Panc1 (cell line): ENCODE results near the gene FFAR1. TPM values are rescaled to one million over a fixed set of nuclear protein-coding genes. Genes with fewer than 3 reads are reported as not detected.

ENCODE experiments used
- ATAC-seq: fragments of 200-7000 bp; cut with Tn5 transposase; 2 replicates; pipeline ENCODE4 v1.9.1; 2020; ENCODE audit warnings: mild to moderate bottlenecking, moderate library complexity
- BruUV-seq: library from RNA; stranded (reverse); fragments of 400-500 nt; replicated peaks from 2 replicates; lab custom pipeline; 2021; lab: Mats Ljungman, UMichigan
- CTCF ChIA-PET: fragments of 300-600 bp; sonication (Branson Sonifier 250); formaldehyde crosslinking; loops from one replicate; lab custom pipeline; 2022; ENCODE audit warnings: antibody characterized with exemption; lab: Charles Lee
- POLR2A ChIA-PET: fragments of 300-600 bp; sonication (Branson Sonifier 250); formaldehyde crosslinking; loops from one replicate; lab custom pipeline; 2022; ENCODE audit warnings: antibody characterized with exemption; lab: Charles Lee
- DNase-seq: peaks from one replicate; pipeline ENCODE4 v3.0.0-alpha.2; 2010; ENCODE audit warnings: low read depth, low spot score
- H3K27ac ChIP-seq: 2 replicates; pipeline ENCODE4 v1.5.1; 2011; ENCODE audit warnings: mild to moderate bottlenecking, low read length, inconsistent platforms
- H3K27me3 ChIP-seq: fragments of 200-500 bp; sonication (Bioruptor generic); 2 replicates; pipeline ENCODE4 v1.6.0; 2014; ENCODE audit warnings: low read length, inconsistent platforms; ENCODE audit not compliant: control insufficient read depth, insufficient read depth
- H3K36me3 ChIP-seq: fragments of 200-500 bp; sonication (Bioruptor generic); 2 replicates; pipeline ENCODE4 v1.5.1; 2014; ENCODE audit warnings: inconsistent platforms, mild to moderate bottlenecking, low read length, moderate library complexity; ENCODE audit not compliant: control insufficient read depth, insufficient read depth
- H3K4me1 ChIP-seq: 2 replicates; pipeline ENCODE4 v1.5.1; 2011; ENCODE audit warnings: inconsistent platforms, mild to moderate bottlenecking, low read length, moderate library complexity; ENCODE audit not compliant: control insufficient read depth, insufficient read depth
- H3K4me3 ChIP-seq, 2 experiments: 2 replicates each; pipeline ENCODE4 v1.5.1; 2011 to 2012; ENCODE audit warnings: low read depth in 2 of 2, low read length in 2 of 2, mild to moderate bottlenecking in 2 of 2, inconsistent platforms in 1 of 2, moderate library complexity in 1 of 2
- H3K9me3 ChIP-seq: fragments of 200-500 bp; sonication (Bioruptor generic); 2 replicates; pipeline ENCODE4 v1.5.1; 2014; ENCODE audit warnings: low read depth, mild to moderate bottlenecking, inconsistent platforms, low read length, moderate library complexity; ENCODE audit not compliant: control insufficient read depth, insufficient read depth
- POLR2AphosphoS5 ChIP-seq: IDR thresholded peaks from 2 replicates; pipeline ENCODE4 v1.6.1; 2012; ENCODE audit warnings: mild to moderate bottlenecking, low read depth, low read length, moderate library complexity
- REST ChIP-seq, 2 experiments: IDR thresholded peaks; 2 replicates each; pipeline ENCODE4 v1.6.1; 2011 to 2012; ENCODE audit warnings: low read depth in 2 of 2, control low read depth in 1 of 2, low read length in 1 of 2, mild to moderate bottlenecking in 1 of 2, moderate library complexity in 1 of 2; ENCODE audit not compliant: insufficient read depth in 1 of 2
- SIN3A ChIP-seq: IDR thresholded peaks from 2 replicates; pipeline ENCODE4 v1.6.1; 2012; ENCODE audit warnings: low read depth, mild to moderate bottlenecking, low read length, moderate library complexity, borderline replicate concordance; ENCODE audit not compliant: insufficient read depth
- TCF7L2 ChIP-seq: IDR thresholded peaks from 2 replicates; pipeline ENCODE4 v1.6.1; 2011; ENCODE audit warnings: mild to moderate bottlenecking, low read depth, low read length, inconsistent platforms
- in situ Hi-C: cut with HindIII; loops from 2 replicates; pipeline ENCODE4 v1.10.0; 2016; ENCODE audit warnings: low sequenced_read_pairs, low pct_unique_long_range_greater_than_20kb
- intact Hi-C: fragments of 100-400 bp; cut with micrococcal nuclease; formaldehyde crosslinking; loops from one replicate; pipeline ENCODE4 v1.10.0; 2022; ENCODE audit not compliant: unreplicated experiment
- total RNA-seq: library from RNA; stranded (reverse); gene quantifications from one replicate; pipeline ENCODE4 v1.2.1, GENCODE V29; 2021; ENCODE audit not compliant: unreplicated experiment
- TF ChIP-seq, protein P1 (sequence below): fragments of 450-650 bp; IDR thresholded peaks from 2 replicates; pipeline ENCODE4 v1.5.1; 2017; ENCODE audit warnings: mild to moderate bottlenecking

Gene FFAR1
- total RNA-seq, 1 experiment from 2014 or later: not detected

- ChIA-PET CTCF (no interaction called here), POLR2A (no interaction called here)
- no TSS peak for BruUV-seq
- Histone ChIP-seq H3K4me3 (no peak overlapping the region), H3K36me3 (no peaks in the 10 kb centered on the region), H3K27me3 (no peaks in the 10 kb centered on the region; the same call in 1 of the 2 replicates), H3K9me3 (no peaks in the 10 kb centered on the region), H3K4me1 (no peaks in the 10 kb centered on the region), H3K27ac (no peak overlapping the region)
- ATAC-seq: no peak
- intact Hi-C loops: no loop called here
- DNase-seq: no peak
- in situ Hi-C loops: no loop called here
- TF ChIP-seq TCF7L2 (no peak), SIN3A (no peak), POLR2AphosphoS5 (no peak), REST (IDR thresholded peaks at IDR 0.05; ENCODE audit: insufficient read depth in 1 of 2, low read depth in 2 of 2, low read length in 1 of 2) (no peak)
- TF ChIP-seq, protein P1, sequence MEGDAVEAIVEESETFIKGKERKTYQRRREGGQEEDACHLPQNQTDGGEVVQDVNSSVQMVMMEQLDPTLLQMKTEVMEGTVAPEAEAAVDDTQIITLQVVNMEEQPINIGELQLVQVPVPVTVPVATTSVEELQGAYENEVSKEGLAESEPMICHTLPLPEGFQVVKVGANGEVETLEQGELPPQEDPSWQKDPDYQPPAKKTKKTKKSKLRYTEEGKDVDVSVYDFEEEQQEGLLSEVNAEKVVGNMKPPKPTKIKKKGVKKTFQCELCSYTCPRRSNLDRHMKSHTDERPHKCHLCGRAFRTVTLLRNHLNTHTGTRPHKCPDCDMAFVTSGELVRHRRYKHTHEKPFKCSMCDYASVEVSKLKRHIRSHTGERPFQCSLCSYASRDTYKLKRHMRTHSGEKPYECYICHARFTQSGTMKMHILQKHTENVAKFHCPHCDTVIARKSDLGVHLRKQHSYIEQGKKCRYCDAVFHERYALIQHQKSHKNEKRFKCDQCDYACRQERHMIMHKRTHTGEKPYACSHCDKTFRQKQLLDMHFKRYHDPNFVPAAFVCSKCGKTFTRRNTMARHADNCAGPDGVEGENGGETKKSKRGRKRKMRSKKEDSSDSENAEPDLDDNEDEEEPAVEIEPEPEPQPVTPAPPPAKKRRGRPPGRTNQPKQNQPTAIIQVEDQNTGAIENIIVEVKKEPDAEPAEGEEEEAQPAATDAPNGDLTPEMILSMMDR: no peak
These were observed 6.0 kb upstream of the FFAR1 start for GRCh38 chr19:35341565-35342225.

DNA sequence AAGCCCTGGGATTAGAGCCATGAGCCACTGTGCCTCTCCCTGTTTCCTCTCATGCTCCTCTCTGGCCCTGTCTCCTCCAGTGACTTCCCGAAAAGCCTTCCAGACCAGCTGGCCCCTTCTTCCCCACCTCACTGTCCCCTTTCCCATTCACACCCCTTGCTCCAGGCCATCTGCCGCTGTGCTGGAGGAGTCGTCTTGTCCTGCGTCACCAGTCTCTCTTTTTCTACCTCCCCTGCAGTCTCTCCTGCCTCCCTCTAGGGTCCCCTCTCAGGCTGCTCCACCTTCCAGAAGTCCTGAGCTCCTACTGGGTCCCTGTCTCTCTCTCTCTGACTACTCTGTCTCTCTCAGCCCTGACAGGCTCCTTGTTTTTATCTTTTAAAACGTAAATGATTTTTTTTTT lies 5.3 kb upstream of the FFAR1 start:
- POLR2A ChIA-PET: interaction anchor here (0.7 kb wide), 1 partner anchor 1048 kb away, joined by 3 read pairs; no protein-coding TSS in a partner anchor
- H3K36me3 ChIP-seq: no peaks in the 10 kb centered on the region
- intact Hi-C loops: no loop called here
- no peaks in the 10 kb centered on the region for H3K4me1 ChIP-seq
- H3K4me3 ChIP-seq: no peak overlapping the region
- ATAC-seq: no peak
- no peak for DNase-seq
- BruUV-seq: no TSS peak
- CTCF ChIA-PET: no interaction called here
- peaks cover 3% of the 10 kb centered on the region; the same call in 1 of the 2 replicates for H3K27me3 ChIP-seq
- H3K9me3 ChIP-seq: no peaks in the 10 kb centered on the region
- no peak overlapping the region for H3K27ac ChIP-seq
- TF ChIP-seq, protein P1: no peak
- TF ChIP-seq TCF7L2 (no peak), REST (IDR thresholded peaks at IDR 0.05; ENCODE audit: insufficient read depth in 1 of 2, low read depth in 2 of 2, low read length in 1 of 2) (no peak), POLR2AphosphoS5 (no peak), SIN3A (no peak)
- in situ Hi-C loops: no loop called here
